Erythroblast (primary cell): ENCODE data around the gene ZNF586.

ENCODE experiments used
- GATA1 ChIP-seq: IDR thresholded peaks from 2 replicates; pipeline ENCODE4 v1.6.1; 2011; ENCODE audit warnings: low read depth, mild to moderate bottlenecking, control low read depth, low read length, moderate library complexity
- POLR2A ChIP-seq: IDR thresholded peaks from 2 replicates; pipeline ENCODE4 v1.6.1; 2011; ENCODE audit warnings: mild to moderate bottlenecking, low read length

DNA sequence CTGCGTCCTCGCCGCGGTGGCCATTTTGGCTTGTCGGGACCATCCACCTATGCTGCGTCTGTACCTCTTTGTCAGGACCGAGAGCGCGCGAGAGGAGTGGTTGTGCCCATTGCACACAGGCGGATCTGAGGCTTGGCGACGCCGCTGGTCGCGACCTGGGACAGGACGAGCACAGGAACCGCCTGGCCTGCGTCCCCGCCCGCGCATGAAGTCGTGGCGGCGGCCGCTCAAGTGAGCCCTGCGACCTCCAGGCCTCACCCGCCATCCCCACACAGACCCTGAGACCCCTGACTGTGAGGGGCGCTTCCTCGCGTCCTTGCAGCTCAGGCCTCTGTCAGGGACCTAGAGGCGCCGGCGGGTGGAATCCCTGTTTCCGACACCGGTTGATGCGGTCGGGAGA lies 16.8 kb downstream of the ZNF586 start:
- no peak for TF ChIP-seq POLR2A
- no peak for TF ChIP-seq GATA1
